Lower lobe of right lung (tissue), 2 donors: Measurements from ENCODE around the gene SRPK3. TPM values are rescaled to one million over a fixed set of nuclear protein-coding genes. Genes with fewer than 3 reads are reported as not detected.
A peak's percentile ranks its signal among the peaks of the same experiment; 100 is the strongest.

ENCODE experiments used
- ATAC-seq, 2 donors: fragments of 200-7000 bp; cut with Tn5 transposase; one replicate each; pipeline ENCODE4 v1.9.1; 2020 to 2022; ENCODE audit warnings: mild to moderate bottlenecking in 2 of 2, moderate library complexity in 2 of 2
- DNase-seq: peaks from one replicate; pipeline ENCODE4 v3.0.0-alpha.2; 2020
- H3K27ac ChIP-seq: fragments of 200-600 bp; one replicate; pipeline ENCODE4 v1.8.0; 2022
- H3K27me3 ChIP-seq: fragments of 200-600 bp; one replicate; pipeline ENCODE4 v1.8.0; 2022; ENCODE audit warnings: low read depth
- H3K36me3 ChIP-seq: fragments of 200-600 bp; one replicate; pipeline ENCODE4 v1.8.0; 2022; ENCODE audit warnings: mild to moderate bottlenecking
- H3K4me1 ChIP-seq: fragments of 200-600 bp; one replicate; pipeline ENCODE4 v1.8.0; 2022
- H3K4me3 ChIP-seq: fragments of 200-600 bp; one replicate; pipeline ENCODE4 v1.8.0; 2022; ENCODE audit warnings: mild to moderate bottlenecking
- H3K9me3 ChIP-seq: fragments of 200-600 bp; one replicate; pipeline ENCODE4 v1.8.0; 2022
- intact Hi-C: fragments of 100-400 bp; cut with DNase I; formaldehyde crosslinking; loops from one replicate; pipeline ENCODE4 v1.11.0; 2022
- long read RNA-seq: library from polyadenylated mRNA; unstranded; transcript quantifications from one replicate; pipeline ENCODE4 v2.0.0, GENCODE V29; 2021
- total RNA-seq: library from RNA; stranded (reverse); fragmentation: NEBNext Ultra II Directional; extraction: Animal tissue kit (Norgen Biotek cat#: 25700); gene quantifications from one replicate; pipeline ENCODE4 v1.2.1, GENCODE V29; 2021
- TF ChIP-seq, protein P1 (sequence below): fragments of 200-600 bp; IDR thresholded peaks from one replicate; pipeline ENCODE4 v1.8.0; 2022; ENCODE audit warnings: antibody characterized with exemption, mild to moderate bottlenecking
- donor health status: DM: no; HTN: yes; CAD: no; lungs with severe emphysema.

The SRPK3 gene
- not detected for total RNA-seq
- long read RNA-seq, result 0 reads

DNA sequence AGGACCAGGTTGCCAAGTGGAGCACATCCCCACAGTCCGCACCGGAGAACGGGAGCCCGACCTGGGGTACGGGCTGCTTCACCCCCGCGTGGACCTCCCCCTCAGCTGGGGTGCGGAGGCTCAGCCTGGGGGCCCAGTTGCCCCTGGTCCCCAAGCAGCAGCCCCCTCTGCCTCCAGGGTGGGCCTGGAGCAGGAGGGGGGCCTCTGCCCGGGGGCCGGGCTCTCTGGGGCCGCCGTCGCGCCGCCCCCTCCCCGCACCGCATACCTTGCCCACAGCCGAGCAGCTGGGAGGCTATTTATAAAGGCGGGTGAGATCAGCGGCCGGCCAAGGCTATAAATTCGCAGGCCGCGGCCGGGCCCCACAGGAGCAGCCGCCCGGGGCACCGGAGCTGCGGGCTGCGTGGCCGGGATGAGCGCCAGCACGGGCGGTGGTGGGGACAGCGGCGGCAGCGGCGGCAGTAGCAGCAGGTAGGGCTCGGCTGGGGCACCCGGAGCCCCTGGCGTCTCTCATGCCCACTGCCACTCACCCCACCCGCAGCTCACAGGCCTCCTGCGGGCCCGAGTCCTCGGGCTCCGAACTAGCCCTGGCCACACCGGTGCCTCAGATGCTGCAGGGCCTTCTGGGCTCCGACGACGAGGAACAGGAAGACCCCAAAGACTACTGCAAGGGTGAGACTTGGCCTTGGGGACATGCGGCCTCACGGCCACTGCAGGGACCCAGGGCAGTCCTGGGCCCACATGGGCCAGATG, at the start of gene SRPK3:
TSS of gene SRPK3 (plus strand) at position 364 of the 750 bp plus-strand sequence. CDS start at position 410, 46 bp downstream.
- Histone ChIP-seq H3K27me3 (no peaks in the 10 kb centered on the region), H3K4me1 (peaks cover 11% of the 10 kb centered on the region), H3K27ac (no peak within 1 kb of the TSS), H3K36me3 (peaks cover 9% of the 10 kb centered on the region), H3K9me3 (no peaks in the 10 kb centered on the region), H3K4me3 (no peak within 1 kb of the TSS)
- no peak for DNase-seq
- intact Hi-C loops, result no loop called here
- peak in 1 of 2 donors; percentile 12 for ATAC-seq
- TF ChIP-seq, protein P1, sequence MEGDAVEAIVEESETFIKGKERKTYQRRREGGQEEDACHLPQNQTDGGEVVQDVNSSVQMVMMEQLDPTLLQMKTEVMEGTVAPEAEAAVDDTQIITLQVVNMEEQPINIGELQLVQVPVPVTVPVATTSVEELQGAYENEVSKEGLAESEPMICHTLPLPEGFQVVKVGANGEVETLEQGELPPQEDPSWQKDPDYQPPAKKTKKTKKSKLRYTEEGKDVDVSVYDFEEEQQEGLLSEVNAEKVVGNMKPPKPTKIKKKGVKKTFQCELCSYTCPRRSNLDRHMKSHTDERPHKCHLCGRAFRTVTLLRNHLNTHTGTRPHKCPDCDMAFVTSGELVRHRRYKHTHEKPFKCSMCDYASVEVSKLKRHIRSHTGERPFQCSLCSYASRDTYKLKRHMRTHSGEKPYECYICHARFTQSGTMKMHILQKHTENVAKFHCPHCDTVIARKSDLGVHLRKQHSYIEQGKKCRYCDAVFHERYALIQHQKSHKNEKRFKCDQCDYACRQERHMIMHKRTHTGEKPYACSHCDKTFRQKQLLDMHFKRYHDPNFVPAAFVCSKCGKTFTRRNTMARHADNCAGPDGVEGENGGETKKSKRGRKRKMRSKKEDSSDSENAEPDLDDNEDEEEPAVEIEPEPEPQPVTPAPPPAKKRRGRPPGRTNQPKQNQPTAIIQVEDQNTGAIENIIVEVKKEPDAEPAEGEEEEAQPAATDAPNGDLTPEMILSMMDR, result no peak

DNA sequence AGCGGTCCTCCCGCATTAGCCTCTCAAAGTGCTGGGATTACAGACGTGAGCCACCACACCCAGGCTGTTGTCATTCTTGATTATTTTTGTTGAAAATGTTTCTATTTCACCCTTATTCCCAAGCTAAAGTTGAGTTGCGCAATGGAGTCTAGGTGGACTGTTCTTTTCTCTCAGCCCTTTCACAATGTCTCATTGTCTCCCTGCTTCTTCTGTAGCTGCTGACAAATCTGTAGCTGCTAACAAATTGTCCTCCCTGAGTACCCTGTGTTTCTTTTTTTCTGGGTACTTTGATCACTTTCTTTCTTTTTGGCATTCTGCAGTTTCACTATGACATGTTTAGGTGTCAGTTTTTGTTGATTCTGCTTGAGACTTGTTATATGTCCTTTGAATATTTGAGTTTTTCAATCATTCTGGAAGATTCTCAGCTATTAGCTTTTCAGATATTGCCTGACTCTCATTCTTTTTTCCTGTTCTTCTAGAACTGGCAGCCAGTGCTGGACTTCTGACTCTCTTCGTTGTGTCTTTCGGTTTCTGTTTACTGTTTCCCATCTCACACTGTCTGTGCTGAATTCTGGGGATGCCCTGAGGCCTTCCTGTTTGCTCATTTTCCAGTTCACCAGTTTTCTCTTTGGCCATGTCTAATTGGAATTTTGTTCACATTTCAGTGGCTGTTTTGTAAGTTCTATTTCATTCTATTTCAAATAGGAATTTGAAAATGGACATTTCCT, 49.6 kb upstream of the SRPK3 start:
- DNase-seq (no peak), ATAC-seq (no peak)
- peaks cover 22% of the 10 kb centered on the region for H3K4me1 ChIP-seq
- no peaks in the 10 kb centered on the region for H3K27me3 ChIP-seq
- TF ChIP-seq, protein P1, result no peak
- intact Hi-C loops, result no loop called here
- H3K4me3 ChIP-seq, result no peak overlapping the region
- peaks cover 2% of the 10 kb centered on the region for H3K36me3 ChIP-seq
- H3K27ac ChIP-seq, result no peak overlapping the region
- H3K9me3 ChIP-seq, result no peaks in the 10 kb centered on the region

DNA sequence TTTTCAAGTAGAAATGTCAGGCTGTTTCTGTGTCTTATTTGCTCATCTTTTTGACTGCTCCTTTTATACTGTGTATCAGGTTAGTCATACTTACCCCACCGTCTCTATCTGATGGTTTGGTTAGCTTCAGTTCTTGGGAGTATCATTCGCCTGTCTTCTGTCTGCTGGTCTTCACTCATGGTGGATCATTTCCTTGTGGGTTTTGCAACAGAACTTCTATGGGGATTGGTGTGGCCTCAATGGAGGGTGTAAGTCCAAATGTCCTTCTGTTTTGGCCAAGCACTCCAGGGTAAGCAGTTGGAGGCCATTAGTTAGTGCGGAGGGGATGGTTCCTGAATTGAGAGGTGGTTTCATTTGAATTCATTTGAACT, 49.0 kb upstream of the SRPK3 start:
- intact Hi-C loops, result no loop called here
- no peak overlapping the region for H3K27ac ChIP-seq
- DNase-seq (no peak), ATAC-seq (no peak)
- peaks cover 16% of the 10 kb centered on the region for H3K4me1 ChIP-seq
- H3K9me3 ChIP-seq, result no peaks in the 10 kb centered on the region
- peaks cover 7% of the 10 kb centered on the region for H3K36me3 ChIP-seq
- H3K27me3 ChIP-seq, result no peaks in the 10 kb centered on the region
- H3K4me3 ChIP-seq, result no peak overlapping the region
- TF ChIP-seq, protein P1, result no peak

- no peak overlapping the region for H3K27ac ChIP-seq
- H3K36me3 ChIP-seq, result peaks cover 7% of the 10 kb centered on the region
- TF ChIP-seq, protein P1, result no peak
- no peak overlapping the region for H3K4me3 ChIP-seq
- DNase-seq (no peak), ATAC-seq (peak in 1 of 2 donors; percentile 19)
- intact Hi-C loops, result no loop called here
- no peaks in the 10 kb centered on the region for H3K27me3 ChIP-seq
- H3K9me3 ChIP-seq, result no peaks in the 10 kb centered on the region
- peaks cover 10% of the 10 kb centered on the region for H3K4me1 ChIP-seq
Measured at GRCh38 chrX:153732401-153732800, 48.4 kb upstream of the SRPK3 start.

DNA sequence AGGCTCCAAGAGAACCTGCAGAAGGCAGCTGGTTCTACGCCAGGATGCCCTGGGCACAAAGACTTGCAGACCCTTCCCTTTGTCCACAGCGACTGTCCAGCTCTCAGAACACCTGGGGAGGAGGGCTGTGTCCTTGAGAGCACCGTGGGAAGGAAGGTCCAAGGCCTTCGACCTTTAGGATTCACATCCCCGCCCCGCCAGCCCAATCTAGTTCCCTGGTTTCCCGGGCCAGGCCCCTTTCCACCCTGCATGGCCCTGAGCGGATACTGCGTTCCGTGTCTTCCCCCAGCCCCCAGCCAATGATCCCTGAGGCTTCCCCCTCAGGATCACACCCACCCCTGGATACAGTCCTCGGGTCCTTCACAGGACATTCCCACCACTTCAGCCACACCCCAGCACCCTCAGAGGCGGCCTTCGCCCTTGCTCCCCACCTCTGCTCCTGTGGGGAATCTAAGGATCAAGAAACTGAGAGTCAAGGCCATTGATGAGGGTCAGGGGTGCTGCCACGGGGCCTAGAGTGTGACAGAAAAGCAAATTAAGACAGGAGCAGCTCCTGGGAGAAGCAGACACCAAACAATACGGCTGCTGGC, 47.1 kb upstream of the SRPK3 start:
- Histone ChIP-seq H3K4me3 (no peak overlapping the region), H3K9me3 (no peaks in the 10 kb centered on the region), H3K27ac (no peak overlapping the region), H3K4me1 (no peaks in the 10 kb centered on the region), H3K27me3 (no peaks in the 10 kb centered on the region), H3K36me3 (peaks cover 7% of the 10 kb centered on the region)
- no peak for ATAC-seq
- DNase-seq, result no peak
- intact Hi-C loops, result no loop called here
- TF ChIP-seq, protein P1, result no peak
